Activated T-cell treated with anti-CD3 and anti-CD28 coated beads, Interleukin-2, amount 50 U/mL, for 4 hours (primary cell): ENCODE results near the gene NRG3. TPM values are rescaled to one million over a fixed set of nuclear protein-coding genes. Genes with fewer than 3 reads are reported as not detected.

Source experiments
- ATAC-seq, 2 donors: fragments of 200-7000 bp; cut with Tn5 transposase; one replicate each; pipeline ENCODE4 v1.10.0; 2021
- DNase-seq: peaks from one replicate; pipeline ENCODE4 v3.0.0-alpha.2; 2020
- H3K27me3 Mint-ChIP-seq: one replicate; pipeline ENCODE4 v1.8.0; 2021; ENCODE audit warnings: low read depth, mixed read lengths
- H3K36me3 Mint-ChIP-seq: one replicate; pipeline ENCODE4 v1.8.0; 2022; ENCODE audit warnings: mixed read lengths; ENCODE audit not compliant: insufficient read depth
- H3K4me1 Mint-ChIP-seq: one replicate; pipeline ENCODE4 v1.8.0; 2021; ENCODE audit warnings: low read depth, mixed read lengths
- H3K4me3 Mint-ChIP-seq: one replicate; pipeline ENCODE4 v1.8.0; 2021; ENCODE audit warnings: mild to moderate bottlenecking, moderate library complexity, mixed read lengths
- H3K9me3 Mint-ChIP-seq: one replicate; pipeline ENCODE4 v1.8.0; 2021; ENCODE audit warnings: mixed read lengths
- total RNA-seq, 3 donors: library from RNA; stranded (reverse); gene quantifications; one replicate each; pipeline ENCODE4 v1.2.1, GENCODE V29; 2021

The NRG3 gene
- total RNA-seq, 3 donors from 2014 or later, result not detected

GRCh38 chr10:82251222-82251906 lies 376.4 kb downstream of the NRG3 start:
- no peaks in the 10 kb centered on the region for H3K27me3 Mint-ChIP-seq
- peaks cover 14% of the 10 kb centered on the region for H3K9me3 Mint-ChIP-seq
- ATAC-seq, result no peak
- H3K4me3 Mint-ChIP-seq, result no peak overlapping the region
- H3K4me1 Mint-ChIP-seq, result no peaks in the 10 kb centered on the region
- no peaks in the 10 kb centered on the region for H3K36me3 Mint-ChIP-seq
- no peak for DNase-seq

- H3K4me1 Mint-ChIP-seq, result no peaks in the 10 kb centered on the region
- ATAC-seq, result no peak
Observed at GRCh38 chr10:82252081-82252480, 377.1 kb downstream of the NRG3 start.

GRCh38 chr10:82254237-82254636 lies 379.2 kb downstream of the NRG3 start:
- no peaks in the 10 kb centered on the region for H3K4me1 Mint-ChIP-seq
- H3K4me3 Mint-ChIP-seq, result no peak overlapping the region
- ATAC-seq (no peak), DNase-seq (no peak)
- peaks cover 18% of the 10 kb centered on the region for H3K9me3 Mint-ChIP-seq
- no peaks in the 10 kb centered on the region for H3K36me3 Mint-ChIP-seq
- no peaks in the 10 kb centered on the region for H3K27me3 Mint-ChIP-seq

More at GRCh38 chr10:82252081-82252480, 377.1 kb downstream of the NRG3 start:
- Mint-ChIP-seq H3K27me3 (no peaks in the 10 kb centered on the region), H3K4me3 (no peak overlapping the region), H3K36me3 (no peaks in the 10 kb centered on the region), H3K9me3 (peaks cover 18% of the 10 kb centered on the region)
- DNase-seq, result no peak

- Mint-ChIP-seq H3K4me3 (no peak overlapping the region), H3K4me1 (no peaks in the 10 kb centered on the region)
- DNase-seq, result no peak
Observed at GRCh38 chr10:82256275-82256674, 381.3 kb downstream of the NRG3 start.

GRCh38 chr10:82266438-82266837 lies 391.4 kb downstream of the NRG3 start:
- no peak for ATAC-seq
- peaks cover 10% of the 10 kb centered on the region for H3K9me3 Mint-ChIP-seq
- H3K27me3 Mint-ChIP-seq, result no peaks in the 10 kb centered on the region
- DNase-seq, result no peak
- H3K4me1 Mint-ChIP-seq, result no peaks in the 10 kb centered on the region
- no peak overlapping the region for H3K4me3 Mint-ChIP-seq
- no peaks in the 10 kb centered on the region for H3K36me3 Mint-ChIP-seq

More at GRCh38 chr10:82256275-82256674, 381.3 kb downstream of the NRG3 start:
- Mint-ChIP-seq H3K9me3 (peaks cover 18% of the 10 kb centered on the region), H3K27me3 (no peaks in the 10 kb centered on the region), H3K36me3 (no peaks in the 10 kb centered on the region)
- no peak for ATAC-seq

- ATAC-seq, result no peak
- H3K4me3 Mint-ChIP-seq, result no peak overlapping the region
- H3K27me3 Mint-ChIP-seq, result no peaks in the 10 kb centered on the region
- H3K9me3 Mint-ChIP-seq, result peaks cover 10% of the 10 kb centered on the region
- no peak for DNase-seq
- no peaks in the 10 kb centered on the region for H3K4me1 Mint-ChIP-seq
- no peaks in the 10 kb centered on the region for H3K36me3 Mint-ChIP-seq
Observed at GRCh38 chr10:82267014-82267413, 392.0 kb downstream of the NRG3 start.

GRCh38 chr10:82267465-82267864 lies 392.5 kb downstream of the NRG3 start:
- no peak for ATAC-seq

GRCh38 chr10:82267960-82268359 lies 393.0 kb downstream of the NRG3 start:
- Mint-ChIP-seq H3K4me1 (no peaks in the 10 kb centered on the region), H3K27me3 (no peaks in the 10 kb centered on the region), H3K36me3 (no peaks in the 10 kb centered on the region), H3K9me3 (peaks cover 10% of the 10 kb centered on the region), H3K4me3 (no peak overlapping the region)
- ATAC-seq (no peak), DNase-seq (no peak)

More at GRCh38 chr10:82267465-82267864, 392.5 kb downstream of the NRG3 start:
- no peaks in the 10 kb centered on the region for H3K4me1 Mint-ChIP-seq
- peaks cover 10% of the 10 kb centered on the region for H3K9me3 Mint-ChIP-seq
- H3K4me3 Mint-ChIP-seq, result no peak overlapping the region
- DNase-seq, result no peak
- no peaks in the 10 kb centered on the region for H3K27me3 Mint-ChIP-seq
- no peaks in the 10 kb centered on the region for H3K36me3 Mint-ChIP-seq

GRCh38 chr10:82277591-82277990 lies 402.6 kb downstream of the NRG3 start:
- ATAC-seq, result no peak
- Mint-ChIP-seq H3K4me1 (no peaks in the 10 kb centered on the region), H3K27me3 (no peaks in the 10 kb centered on the region)

GRCh38 chr10:82278401-82279182 lies 403.6 kb downstream of the NRG3 start:
- Mint-ChIP-seq H3K4me3 (no peak overlapping the region), H3K27me3 (no peaks in the 10 kb centered on the region), H3K9me3 (peaks cover 5% of the 10 kb centered on the region), H3K36me3 (no peaks in the 10 kb centered on the region), H3K4me1 (no peaks in the 10 kb centered on the region)
- ATAC-seq, result no peak
- no peak for DNase-seq

More at GRCh38 chr10:82277591-82277990, 402.6 kb downstream of the NRG3 start:
- Mint-ChIP-seq H3K36me3 (no peaks in the 10 kb centered on the region), H3K9me3 (no peaks in the 10 kb centered on the region), H3K4me3 (no peak overlapping the region)
- DNase-seq, result no peak

GRCh38 chr10:82282782-82283456 lies 407.9 kb downstream of the NRG3 start:
- no peaks in the 10 kb centered on the region for H3K36me3 Mint-ChIP-seq

GRCh38 chr10:82284180-82284579 lies 409.2 kb downstream of the NRG3 start:
- Mint-ChIP-seq H3K27me3 (no peaks in the 10 kb centered on the region), H3K9me3 (peaks cover 5% of the 10 kb centered on the region), H3K36me3 (no peaks in the 10 kb centered on the region), H3K4me3 (no peak overlapping the region), H3K4me1 (no peaks in the 10 kb centered on the region)
- DNase-seq, result no peak
- no peak for ATAC-seq

More at GRCh38 chr10:82282782-82283456, 407.9 kb downstream of the NRG3 start:
- ATAC-seq (no peak), DNase-seq (no peak)
- Mint-ChIP-seq H3K4me1 (no peaks in the 10 kb centered on the region), H3K27me3 (no peaks in the 10 kb centered on the region), H3K9me3 (peaks cover 5% of the 10 kb centered on the region), H3K4me3 (no peak overlapping the region)

GRCh38 chr10:82288461-82288881 lies 413.5 kb downstream of the NRG3 start:
- no peaks in the 10 kb centered on the region for H3K36me3 Mint-ChIP-seq
- no peak for DNase-seq
- H3K4me3 Mint-ChIP-seq, result no peak overlapping the region
- H3K9me3 Mint-ChIP-seq, result peaks cover 4% of the 10 kb centered on the region
- H3K27me3 Mint-ChIP-seq, result no peaks in the 10 kb centered on the region
- no peaks in the 10 kb centered on the region for H3K4me1 Mint-ChIP-seq
- no peak for ATAC-seq

GRCh38 chr10:82289945-82290344 lies 415.0 kb downstream of the NRG3 start:
- Mint-ChIP-seq H3K36me3 (no peaks in the 10 kb centered on the region), H3K4me1 (no peaks in the 10 kb centered on the region), H3K9me3 (peaks cover 4% of the 10 kb centered on the region), H3K27me3 (no peaks in the 10 kb centered on the region), H3K4me3 (no peak overlapping the region)
- ATAC-seq, result no peak
- DNase-seq, result no peak
